ENCODE results near the gene MARCHF3.

MARCHF3 gene

DNA sequence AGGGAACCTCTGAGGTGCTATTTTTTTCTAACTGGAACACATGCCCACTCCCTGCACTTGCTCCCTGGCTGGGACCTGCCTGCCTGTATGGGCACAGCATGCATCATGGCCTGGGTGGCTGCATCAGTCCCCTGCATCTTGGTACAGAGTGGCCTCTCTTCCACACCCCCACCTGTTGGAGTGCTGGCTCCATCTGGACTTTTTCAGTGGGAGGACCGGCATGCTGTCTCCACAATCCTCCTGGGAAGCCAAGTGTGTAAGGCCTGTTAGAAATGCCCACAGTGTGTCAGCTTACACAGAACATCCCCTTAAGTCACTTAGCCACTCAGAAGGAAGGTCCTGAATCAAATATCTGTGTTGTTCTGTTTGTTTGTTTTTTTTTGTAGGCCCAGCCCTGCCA, 102.9 kb downstream of the MARCHF3 start:
- peak overlapping the region; percentile 2 for H3K27ac Mint-ChIP-seq
- no peaks in the 10 kb centered on the region for H3K9me3 Mint-ChIP-seq
- no peaks in the 10 kb centered on the region for H3K36me3 Mint-ChIP-seq
- no peak for ATAC-seq (ENCODE audit: low read depth)
- H3K27me3 Mint-ChIP-seq = no peaks in the 10 kb centered on the region
- no peak for DNase-seq (ENCODE audit: low spot score in 2 of 2)
- H3K4me1 Mint-ChIP-seq = peaks cover 29% of the 10 kb centered on the region
- H3K4me3 Mint-ChIP-seq = no peak overlapping the region

DNA sequence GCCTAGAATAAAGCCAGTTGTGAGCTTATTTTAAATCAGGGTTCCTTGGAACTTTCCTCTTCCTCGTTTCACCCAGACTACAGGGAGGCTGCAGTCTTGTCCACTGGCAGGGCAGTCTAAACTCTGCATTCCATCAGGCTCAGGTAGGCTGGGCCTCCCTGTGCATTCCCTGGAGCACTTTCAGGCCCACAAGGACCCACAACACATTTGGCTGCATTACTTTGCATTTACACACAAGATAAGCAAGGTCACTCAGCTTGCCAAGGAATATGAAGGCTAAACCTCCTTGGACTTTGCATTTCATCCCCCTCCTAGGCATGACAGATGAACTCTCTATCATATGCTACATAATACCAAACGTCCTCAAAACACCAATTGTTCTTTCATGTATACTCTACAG, 104.2 kb downstream of the MARCHF3 start:
- Mint-ChIP-seq H3K4me3 (no peak overlapping the region), H3K27me3 (no peaks in the 10 kb centered on the region), H3K9me3 (no peaks in the 10 kb centered on the region), H3K4me1 (peaks cover 28% of the 10 kb centered on the region), H3K36me3 (no peaks in the 10 kb centered on the region), H3K27ac (no peak overlapping the region)
- DNase-seq (ENCODE audit: low spot score in 2 of 2) (no peak), ATAC-seq (ENCODE audit: low read depth) (no peak)

DNA sequence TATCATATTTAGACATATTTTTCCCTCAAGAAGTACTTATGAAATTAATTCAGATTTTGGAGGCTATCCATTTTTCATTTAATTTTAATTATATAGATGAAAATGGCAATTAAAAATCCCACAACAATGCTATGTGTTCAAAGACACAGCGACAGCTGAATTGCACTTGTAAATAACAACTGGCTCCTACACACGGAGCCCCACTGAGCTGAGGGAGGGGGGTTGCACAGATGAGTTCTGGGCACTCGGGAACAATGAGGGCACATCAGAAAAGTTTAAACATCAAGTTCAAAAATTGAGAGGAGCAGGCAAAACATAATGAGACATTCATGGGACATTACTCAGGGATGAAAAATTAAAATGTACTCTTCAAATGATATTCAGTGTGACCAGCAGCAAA, 104.9 kb downstream of the MARCHF3 start:
- Mint-ChIP-seq H3K36me3 (no peaks in the 10 kb centered on the region), H3K9me3 (no peaks in the 10 kb centered on the region), H3K27me3 (no peaks in the 10 kb centered on the region), H3K4me3 (no peak overlapping the region), H3K4me1 (peaks cover 27% of the 10 kb centered on the region), H3K27ac (no peak overlapping the region)
- no peak for DNase-seq (ENCODE audit: low spot score in 2 of 2)
- no peak for ATAC-seq (ENCODE audit: low read depth)

DNA sequence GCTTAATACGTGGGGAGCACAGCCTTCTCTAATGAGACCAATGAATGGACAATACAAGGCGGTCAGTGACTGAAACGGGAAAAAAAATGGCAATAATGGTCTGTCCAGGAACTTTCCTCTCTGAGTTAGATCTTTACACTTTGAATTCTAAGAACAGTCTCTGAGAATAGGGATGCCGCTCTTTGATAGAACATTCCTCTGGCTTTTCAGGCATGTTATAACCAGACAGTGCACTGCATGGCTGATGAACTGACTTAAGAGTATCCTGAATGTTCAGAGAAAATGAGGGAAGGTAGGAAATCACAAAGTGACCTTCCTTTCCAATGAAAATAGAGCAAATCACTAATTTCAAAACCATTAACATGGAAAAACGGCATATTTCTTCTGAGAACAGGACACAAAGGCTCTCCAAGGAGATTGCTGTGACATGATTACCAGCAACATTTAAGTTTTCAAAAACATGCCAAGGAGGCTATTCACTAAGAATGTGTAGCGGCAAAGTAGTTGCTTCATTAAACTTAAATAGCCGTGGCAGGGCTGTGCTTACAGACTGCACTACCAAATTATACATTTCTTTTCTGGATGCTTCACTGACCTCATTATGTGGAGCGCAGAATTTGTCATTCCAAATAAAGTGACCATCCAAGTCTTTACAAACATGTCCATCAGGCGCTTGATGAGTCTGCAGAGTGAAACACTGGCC, 105.9 kb downstream of the MARCHF3 start:
- Mint-ChIP-seq H3K4me3 (no peak overlapping the region), H3K9me3 (no peaks in the 10 kb centered on the region), H3K27me3 (no peaks in the 10 kb centered on the region), H3K4me1 (peaks cover 31% of the 10 kb centered on the region), H3K27ac (peak overlapping the region; percentile 36), H3K36me3 (no peaks in the 10 kb centered on the region)
- DNase-seq (ENCODE audit: low spot score in 2 of 2) (no peak), ATAC-seq (ENCODE audit: low read depth) (no peak)

DNA sequence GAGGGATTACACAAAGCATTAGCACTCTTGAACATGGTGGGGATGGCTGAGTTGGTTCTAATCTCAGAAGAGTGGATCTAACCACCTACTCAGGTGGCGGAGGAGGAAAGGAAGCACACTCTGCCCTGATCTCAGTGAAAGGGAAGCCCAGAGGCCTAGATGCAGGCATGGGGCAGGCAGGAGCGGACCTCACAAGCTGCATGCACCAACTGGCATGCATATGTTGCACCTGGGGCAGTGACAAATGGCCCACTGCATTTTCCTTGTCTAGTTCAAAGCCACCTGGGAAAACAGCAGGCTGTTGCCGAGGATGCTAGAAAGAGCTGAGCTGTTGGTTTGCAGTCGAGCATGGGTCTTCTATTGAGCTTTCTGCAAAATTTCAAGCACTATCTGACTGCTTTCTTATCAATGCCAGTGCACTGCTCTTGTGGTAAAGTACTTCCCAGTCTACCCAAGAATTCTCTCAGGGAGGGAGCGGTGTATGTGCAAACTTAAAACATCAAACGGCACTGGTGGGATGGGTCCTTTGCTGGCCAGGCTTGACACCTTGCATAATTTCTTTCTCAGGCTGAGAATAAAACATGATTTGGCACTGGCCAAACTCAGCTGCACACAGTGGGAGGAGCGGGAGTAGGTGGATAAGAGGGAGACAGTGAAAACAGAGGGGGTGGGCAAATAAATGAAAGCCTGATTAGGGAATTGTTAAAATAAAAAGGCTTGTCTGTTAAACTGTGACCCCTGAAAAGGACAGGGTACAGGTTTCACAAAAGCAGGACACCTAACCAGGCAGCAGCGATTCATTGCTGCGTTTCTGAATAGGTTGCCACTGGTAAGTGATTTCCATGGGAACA, 108.9 kb downstream of the MARCHF3 start:
- Mint-ChIP-seq H3K27me3 (no peaks in the 10 kb centered on the region), H3K27ac (peak overlapping the region; percentile 79), H3K4me3 (no peak overlapping the region), H3K36me3 (peaks cover 9% of the 10 kb centered on the region), H3K4me1 (peaks cover 22% of the 10 kb centered on the region), H3K9me3 (no peaks in the 10 kb centered on the region)
- DNase-seq (ENCODE audit: low spot score in 2 of 2) (no peak), ATAC-seq (ENCODE audit: low read depth) (no peak)

DNA sequence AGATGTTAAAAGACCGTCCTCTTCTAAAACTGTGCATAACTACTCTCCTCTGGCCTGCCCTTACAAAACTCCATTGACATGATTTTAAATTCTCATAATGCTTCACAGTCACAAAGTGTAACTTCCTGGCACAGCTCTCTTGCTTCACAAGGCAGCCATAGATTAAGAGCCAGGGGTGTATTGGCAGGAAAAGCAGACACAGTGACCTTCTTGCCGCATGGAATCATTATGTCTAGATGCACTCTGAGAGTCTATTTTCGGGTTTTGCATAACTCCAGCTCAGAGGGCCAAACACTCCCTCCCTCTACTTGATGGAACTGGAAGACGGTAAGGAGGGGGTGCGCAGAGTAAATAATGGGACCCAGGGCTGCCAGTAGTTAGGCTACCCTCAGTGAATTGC, 110.1 kb downstream of the MARCHF3 start:
- no peak overlapping the region for H3K4me3 Mint-ChIP-seq
- H3K36me3 Mint-ChIP-seq = peaks cover 16% of the 10 kb centered on the region
- DNase-seq (ENCODE audit: low spot score in 2 of 2) (no peak), ATAC-seq (ENCODE audit: low read depth) (no peak)
- no peaks in the 10 kb centered on the region for H3K9me3 Mint-ChIP-seq
- H3K27ac Mint-ChIP-seq = no peak overlapping the region
- peaks cover 18% of the 10 kb centered on the region for H3K4me1 Mint-ChIP-seq
- H3K27me3 Mint-ChIP-seq = no peaks in the 10 kb centered on the region

DNA sequence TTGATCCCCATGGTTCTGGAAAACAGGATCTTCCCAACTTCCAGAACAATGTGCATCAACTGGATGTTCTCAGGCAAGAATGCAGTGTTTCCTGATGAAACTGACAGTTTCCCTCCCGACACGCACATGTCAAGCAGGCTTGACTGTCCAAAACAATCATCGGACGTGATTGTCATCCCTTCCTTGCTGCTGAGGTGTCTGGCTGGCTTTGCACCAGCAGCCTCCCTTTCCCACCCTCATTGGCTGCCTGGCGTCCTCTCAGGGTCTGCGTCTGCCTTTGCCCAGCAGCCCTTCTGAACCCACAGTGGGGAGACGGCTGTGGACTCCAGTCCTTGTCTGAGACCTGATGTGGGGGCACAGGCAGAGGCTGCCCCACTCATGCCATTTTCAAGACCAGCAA, 110.8 kb downstream of the MARCHF3 start:
- DNase-seq (ENCODE audit: low spot score in 2 of 2) = no peak
- H3K9me3 Mint-ChIP-seq = no peaks in the 10 kb centered on the region
- peaks cover 18% of the 10 kb centered on the region for H3K4me1 Mint-ChIP-seq
- ATAC-seq (ENCODE audit: low read depth) = no peak
- no peaks in the 10 kb centered on the region for H3K27me3 Mint-ChIP-seq
- no peak overlapping the region for H3K4me3 Mint-ChIP-seq
- peaks cover 20% of the 10 kb centered on the region for H3K36me3 Mint-ChIP-seq
- no peak overlapping the region for H3K27ac Mint-ChIP-seq

DNA sequence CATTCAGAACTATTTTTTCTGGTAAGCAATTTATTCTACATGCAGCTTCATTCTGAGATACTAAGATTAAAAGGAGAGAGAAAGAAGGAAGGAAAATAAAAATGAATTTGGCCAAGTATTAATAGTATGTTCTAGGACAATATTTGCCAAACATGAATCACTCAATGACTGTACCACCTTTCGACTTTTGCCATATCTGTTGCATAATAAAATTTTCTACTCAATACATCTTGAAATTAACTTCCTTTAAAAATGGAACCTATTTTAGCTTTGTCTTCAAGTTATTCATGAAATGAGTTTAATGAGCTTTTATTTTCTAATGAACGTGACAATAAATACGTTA, 111.8 kb downstream of the MARCHF3 start:
- Mint-ChIP-seq H3K36me3 (peaks cover 23% of the 10 kb centered on the region), H3K27ac (no peak overlapping the region), H3K4me3 (no peak overlapping the region), H3K4me1 (peaks cover 16% of the 10 kb centered on the region), H3K9me3 (no peaks in the 10 kb centered on the region), H3K27me3 (no peaks in the 10 kb centered on the region)
- DNase-seq (ENCODE audit: low spot score in 2 of 2) = no peak
- ATAC-seq (ENCODE audit: low read depth) = no peak

DNA sequence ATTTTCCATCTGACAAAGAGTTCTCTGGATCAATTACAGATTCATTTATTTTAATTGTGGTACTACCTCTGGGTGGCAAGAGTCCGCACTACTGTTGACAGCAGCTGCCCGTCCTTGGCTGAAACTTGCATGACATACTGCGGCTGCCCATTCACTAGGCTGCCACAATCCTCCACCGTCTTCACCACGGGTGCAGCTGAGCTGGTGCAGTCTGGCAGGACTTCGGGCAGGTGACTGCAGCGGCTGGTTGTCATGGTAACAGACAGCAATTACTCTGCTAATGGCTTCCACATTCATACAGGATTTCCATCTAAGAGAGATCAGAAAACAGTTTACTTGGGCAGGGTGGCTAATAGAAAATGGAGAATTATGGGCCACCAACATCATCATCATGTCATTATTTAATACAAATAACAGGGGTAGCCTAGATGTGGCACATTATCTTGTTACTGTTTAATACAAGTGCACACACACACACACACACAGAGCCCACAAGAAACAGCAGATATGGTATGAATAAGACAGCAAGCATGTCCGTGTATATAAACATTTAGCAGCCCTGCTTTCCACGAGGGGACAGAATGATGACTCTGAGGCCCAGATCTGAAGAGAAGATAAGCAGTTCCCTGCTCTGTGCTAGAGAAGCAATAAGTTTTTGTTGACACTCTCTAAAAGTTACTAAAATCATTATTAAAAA, 112.3 kb downstream of the MARCHF3 start:
- Mint-ChIP-seq H3K4me1 (peaks cover 16% of the 10 kb centered on the region), H3K4me3 (no peak overlapping the region), H3K36me3 (peaks cover 26% of the 10 kb centered on the region), H3K27me3 (no peaks in the 10 kb centered on the region), H3K27ac (no peak overlapping the region), H3K9me3 (no peaks in the 10 kb centered on the region)
- ATAC-seq (ENCODE audit: low read depth) (no peak), DNase-seq (ENCODE audit: low spot score in 2 of 2) (no peak)

DNA sequence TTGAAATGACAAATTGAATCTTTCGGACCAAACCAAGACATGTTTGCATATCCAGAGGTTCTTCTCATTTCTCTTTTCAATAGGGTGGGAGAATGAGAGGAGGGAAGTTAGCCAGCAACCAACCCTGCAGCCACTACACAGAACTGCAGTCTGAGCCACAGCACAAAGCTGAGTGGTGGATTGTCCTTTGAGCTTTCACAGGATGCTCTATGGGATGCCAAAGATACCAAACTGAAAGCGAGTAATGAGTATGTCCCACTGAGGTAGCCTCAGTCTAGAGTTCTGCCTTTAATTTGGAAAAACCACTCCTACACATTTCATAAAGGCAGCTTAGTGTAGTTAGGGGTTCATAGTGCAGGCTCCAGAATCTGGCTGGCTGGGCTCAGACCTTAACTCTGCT, 114.9 kb downstream of the MARCHF3 start:
- Mint-ChIP-seq H3K9me3 (peaks cover 5% of the 10 kb centered on the region), H3K27me3 (no peaks in the 10 kb centered on the region), H3K36me3 (peaks cover 43% of the 10 kb centered on the region), H3K4me1 (peaks cover 7% of the 10 kb centered on the region), H3K27ac (peak overlapping the region; percentile 20), H3K4me3 (no peak overlapping the region)
- ATAC-seq (ENCODE audit: low read depth) (no peak), DNase-seq (ENCODE audit: low spot score in 2 of 2) (no peak)

DNA sequence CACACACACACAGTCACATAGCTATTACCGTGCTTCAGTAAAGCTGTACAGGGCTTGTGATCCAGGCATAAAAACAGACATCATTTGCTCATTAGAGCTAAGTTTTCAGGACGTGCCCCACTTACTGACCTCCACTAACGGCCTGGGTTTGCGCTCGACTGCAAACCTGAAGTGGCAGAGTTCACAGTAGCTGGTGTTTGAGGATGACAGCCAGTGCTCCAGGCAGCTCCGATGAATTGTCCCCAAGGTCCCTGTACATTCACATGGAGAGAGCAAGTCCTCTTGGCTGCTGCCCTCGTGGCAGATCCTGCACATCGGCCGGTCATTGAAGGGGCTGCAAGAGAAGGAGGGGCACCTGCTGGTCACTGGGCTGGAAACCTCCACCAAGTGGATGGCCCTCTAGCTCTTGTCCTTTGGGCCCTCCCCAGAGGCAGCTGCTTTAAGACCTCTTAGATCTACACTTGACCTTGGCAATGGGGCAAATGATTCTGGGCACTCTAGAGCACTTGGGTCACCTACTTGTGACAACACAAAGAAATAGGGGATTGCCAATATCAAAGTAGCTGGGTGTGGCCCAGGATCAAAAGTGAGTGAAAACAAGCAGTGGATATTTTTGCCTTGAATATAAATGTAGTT, 115.4 kb downstream of the MARCHF3 start:
- ATAC-seq (ENCODE audit: low read depth) = no peak
- Mint-ChIP-seq H3K4me1 (peaks cover 3% of the 10 kb centered on the region), H3K36me3 (peaks cover 47% of the 10 kb centered on the region), H3K27me3 (no peaks in the 10 kb centered on the region), H3K27ac (peak overlapping the region; percentile 20), H3K4me3 (no peak overlapping the region), H3K9me3 (peaks cover 5% of the 10 kb centered on the region)
- DNase-seq (ENCODE audit: low spot score in 2 of 2) = no peak

DNA sequence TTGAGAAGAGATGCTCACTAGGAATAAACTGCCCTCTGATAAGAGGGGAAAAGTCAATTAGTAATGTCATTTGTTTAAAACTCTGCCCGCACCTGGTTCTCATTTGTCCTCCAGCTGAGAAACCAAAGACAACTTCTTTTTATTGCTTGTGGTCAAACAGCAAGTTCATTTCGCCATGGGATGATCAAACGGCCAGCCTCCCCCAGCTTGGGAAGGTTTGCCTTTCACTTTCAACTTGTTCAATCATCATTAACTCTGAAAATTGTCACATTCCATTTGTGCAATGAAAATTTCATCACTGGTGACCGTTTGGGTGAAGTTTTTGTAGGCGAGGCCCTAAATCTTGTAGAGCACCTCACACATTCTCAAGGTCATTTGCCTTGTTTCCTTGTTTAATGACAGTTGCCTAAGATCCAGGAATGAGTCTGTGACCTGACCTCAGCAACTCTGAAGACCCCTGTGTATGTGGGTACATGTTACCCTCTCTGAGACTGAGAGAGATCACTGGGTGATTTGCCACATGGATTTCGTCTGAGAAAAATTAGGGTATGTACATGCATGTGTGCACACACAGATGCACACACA, 117.7 kb downstream of the MARCHF3 start:
- no peak overlapping the region for H3K27ac Mint-ChIP-seq
- ATAC-seq (ENCODE audit: low read depth) = no peak
- DNase-seq (ENCODE audit: low spot score in 2 of 2) = no peak
- no peaks in the 10 kb centered on the region for H3K4me1 Mint-ChIP-seq
- H3K36me3 Mint-ChIP-seq = peaks cover 51% of the 10 kb centered on the region
- H3K9me3 Mint-ChIP-seq = peaks cover 7% of the 10 kb centered on the region
- H3K27me3 Mint-ChIP-seq = no peaks in the 10 kb centered on the region
- no peak overlapping the region for H3K4me3 Mint-ChIP-seq

DNA sequence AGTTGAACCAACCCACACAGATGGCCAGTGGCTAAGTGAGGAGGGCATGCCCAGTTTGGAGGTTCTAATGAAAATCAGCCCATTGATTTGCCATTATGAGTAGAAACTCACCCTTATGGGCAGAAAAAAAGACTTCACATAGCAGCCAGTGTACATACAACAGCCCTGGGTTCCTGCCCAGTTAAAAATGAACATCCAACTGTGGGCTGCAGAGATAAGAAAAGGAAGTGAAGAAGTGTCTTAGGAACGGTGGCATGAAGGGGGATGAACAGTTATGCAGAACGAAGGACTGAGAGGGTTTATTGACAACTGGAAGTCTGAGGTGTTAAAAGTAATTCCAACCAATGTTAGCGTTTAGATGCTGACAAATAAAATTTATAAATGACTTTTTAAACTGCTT, 118.4 kb downstream of the MARCHF3 start:
- ATAC-seq (ENCODE audit: low read depth) (no peak), DNase-seq (ENCODE audit: low spot score in 2 of 2) (no peak)
- Mint-ChIP-seq H3K27me3 (no peaks in the 10 kb centered on the region), H3K27ac (no peak overlapping the region), H3K4me3 (no peak overlapping the region), H3K36me3 (peaks cover 47% of the 10 kb centered on the region), H3K9me3 (peaks cover 7% of the 10 kb centered on the region), H3K4me1 (no peaks in the 10 kb centered on the region)

DNA sequence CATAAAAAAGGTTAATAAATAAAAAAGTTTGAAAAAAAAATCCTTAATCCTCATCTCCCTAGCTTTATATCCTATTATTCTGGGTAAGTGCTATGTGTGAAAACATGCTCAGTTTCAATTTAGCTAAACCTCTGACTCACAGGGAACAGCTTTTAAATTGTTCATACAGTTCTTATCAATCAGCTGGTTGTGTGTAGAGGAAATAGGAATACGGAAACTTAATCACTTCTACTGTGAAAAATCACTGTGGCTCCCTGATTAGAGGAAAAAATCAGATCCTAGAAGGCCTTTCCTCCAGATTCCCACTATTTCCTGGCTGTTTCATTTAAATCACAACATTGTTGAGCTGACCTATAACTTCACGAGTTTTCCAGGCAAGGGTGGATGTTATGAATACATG, 120.5 kb downstream of the MARCHF3 start:
- no peaks in the 10 kb centered on the region for H3K4me1 Mint-ChIP-seq
- no peak for ATAC-seq (ENCODE audit: low read depth)
- peaks cover 7% of the 10 kb centered on the region for H3K9me3 Mint-ChIP-seq
- no peaks in the 10 kb centered on the region for H3K27me3 Mint-ChIP-seq
- no peak overlapping the region for H3K4me3 Mint-ChIP-seq
- no peak overlapping the region for H3K27ac Mint-ChIP-seq
- peaks cover 35% of the 10 kb centered on the region for H3K36me3 Mint-ChIP-seq
- DNase-seq (ENCODE audit: low spot score in 2 of 2) = no peak
